HEK293 (cell line): Measurements from ENCODE around the gene OPN4.

ENCODE experiments used
- CTCF ChIP-seq: fragments of 450-650 bp; formaldehyde crosslinking; IDR thresholded peaks from 2 replicates; pipeline ENCODE4 v1.5.1; 2016; ENCODE audit warnings: missing biosample characterization, missing genetic modification characterization
- INSM2 ChIP-seq: fragments of 450-650 bp; formaldehyde crosslinking; IDR thresholded peaks from 2 replicates; pipeline ENCODE4 v1.5.1; 2016; ENCODE audit warnings: missing biosample characterization, missing genetic modification characterization
- TCF7L2 ChIP-seq: IDR thresholded peaks from 2 replicates; pipeline ENCODE4 v1.6.1; 2011; ENCODE audit warnings: low read depth, mild to moderate bottlenecking, inconsistent platforms, low read length, moderate library complexity, borderline replicate concordance
- YY1 ChIP-seq: fragments of 450-650 bp; formaldehyde crosslinking; IDR thresholded peaks from 2 replicates; pipeline ENCODE4 v1.5.1; 2018; ENCODE audit warnings: missing biosample characterization, missing genetic modification characterization
- ZFP37 ChIP-seq: fragments of 450-650 bp; formaldehyde crosslinking; IDR thresholded peaks from 2 replicates; pipeline ENCODE4 v1.5.1; 2016; ENCODE audit warnings: missing biosample characterization, missing genetic modification characterization
- ZNF561 ChIP-seq: fragments of 450-650 bp; IDR thresholded peaks from 2 replicates; pipeline ENCODE4 v1.5.1; 2018; ENCODE audit warnings: missing biosample characterization, missing genetic modification characterization, borderline replicate concordance
- ZNF639 ChIP-seq: fragments of 450-650 bp; formaldehyde crosslinking; IDR thresholded peaks from 2 replicates; pipeline ENCODE4 v1.5.1; 2016; ENCODE audit warnings: missing biosample characterization, missing genetic modification characterization
- ZNF660 ChIP-seq: fragments of 450-650 bp; IDR thresholded peaks from 2 replicates; pipeline ENCODE4 v1.5.1; 2018; ENCODE audit warnings: missing biosample characterization, mild to moderate bottlenecking, missing genetic modification characterization
- ZNF785 ChIP-seq: fragments of 450-650 bp; formaldehyde crosslinking; IDR thresholded peaks from 2 replicates; pipeline ENCODE4 v1.5.1; 2016; ENCODE audit warnings: missing biosample characterization, missing genetic modification characterization

- TF ChIP-seq YY1 (tag by site-specific recombination) (no peak), ZNF561 (no peak), ZNF785 (tag by site-specific recombination) (no peak), INSM2 (tag by site-specific recombination) (no peak), CTCF (tag by site-specific recombination) (no peak), ZFP37 (tag by site-specific recombination) (no peak), TCF7L2 (no peak), ZNF639 (no peak), ZNF660 (no peak)
Observed at GRCh38 chr10:86682675-86683074, 28.3 kb downstream of the OPN4 start.
